Gastroesophageal sphincter (tissue), 4 donors: ENCODE data around the gene TBC1D5. TPM values are rescaled to one million over a fixed set of nuclear protein-coding genes. Genes with fewer than 3 reads are reported as not detected.

Experiments
- ATAC-seq: fragments of 150-250 bp; one replicate; pipeline ENCODE4 v1.9.1; 2016; ENCODE audit warnings: mild to moderate bottlenecking, moderate library complexity
- H3K27ac ChIP-seq, 4 donors: fragments of 200-600 bp; sonication (generic) in 3 of 4; 1 replicate in 3 of 4; 2 replicates in 1 of 4; pipeline ENCODE4 v1.5.1; 2016 to 2019
- H3K27me3 ChIP-seq: fragments of 200-600 bp; sonication (generic); one replicate; pipeline ENCODE4 v1.5.1; 2019
- H3K36me3 ChIP-seq, 2 donors: fragments of 200-600 bp; sonication (generic); one replicate each; pipeline ENCODE4 v1.5.1; 2019; ENCODE audit warnings: control low read depth in 1 of 2
- H3K4me1 ChIP-seq, 3 donors: fragments of 200-600 bp; sonication (generic); 1 replicate in 2 of 3; 2 replicates in 1 of 3; pipeline ENCODE4 v1.5.1; 2016 to 2019; ENCODE audit warnings: control low read depth in 2 of 3
- H3K4me3 ChIP-seq, 2 donors: fragments of 200-600 bp; sonication (generic); one replicate each; pipeline ENCODE4 v1.5.1; 2019; ENCODE audit warnings: mild to moderate bottlenecking in 1 of 2, moderate library complexity in 1 of 2
- H3K9me3 ChIP-seq, 3 donors: fragments of 200-600 bp; sonication (generic); one replicate each; pipeline ENCODE4 v1.5.1; 2017 to 2019; ENCODE audit warnings: control low read depth in 2 of 3
- EP300 ChIP-seq: sonication (generic); formaldehyde crosslinking; IDR thresholded peaks from one replicate; pipeline ENCODE4 v1.6.1; 2017; ENCODE audit warnings: antibody characterized with exemption, mild to moderate bottlenecking
- POLR2A ChIP-seq, 2 donors: fragments of 450-650 bp; IDR thresholded peaks; one replicate each; pipeline ENCODE4 v1.6.1; 2017; ENCODE audit warnings: antibody characterized with exemption in 2 of 2, mild to moderate bottlenecking in 2 of 2, moderate library complexity in 1 of 2
- POLR2AphosphoS5 ChIP-seq: sonication (generic); formaldehyde crosslinking; IDR thresholded peaks from one replicate; pipeline ENCODE4 v1.6.1; 2017; ENCODE audit warnings: antibody characterized with exemption
- WGBS, 2 donors: methylation state at CpG; one replicate each; pipeline ENCODE4 v1.1.5; 2018; ENCODE audit warnings: low coverage in 1 of 2; 5-methylcytosine and 5-hydroxymethylcytosine counted together
- total RNA-seq, 4 donors: library from RNA; depleted of rRNA; stranded (reverse); fragments of >200 nt; gene quantifications; one replicate each; pipeline ENCODE4 v1.1.0, GENCODE V29; 2016
- TF ChIP-seq, protein P1 (sequence below), 4 experiments: fragments of 200-600 bp in 2 of 4; fragments of 450-650 bp in 2 of 4; sonication (generic) in 1 of 4; IDR thresholded peaks; one replicate each; pipeline ENCODE4 v1.5.1; 2017 to 2019; ENCODE audit warnings: antibody characterized with exemption in 4 of 4, mild to moderate bottlenecking in 2 of 4, moderate library complexity in 2 of 4

TBC1D5 gene
- total RNA-seq, 4 donors from 2014 or later: 59.5 to 66.6 (median 61.6) TPM

DNA sequence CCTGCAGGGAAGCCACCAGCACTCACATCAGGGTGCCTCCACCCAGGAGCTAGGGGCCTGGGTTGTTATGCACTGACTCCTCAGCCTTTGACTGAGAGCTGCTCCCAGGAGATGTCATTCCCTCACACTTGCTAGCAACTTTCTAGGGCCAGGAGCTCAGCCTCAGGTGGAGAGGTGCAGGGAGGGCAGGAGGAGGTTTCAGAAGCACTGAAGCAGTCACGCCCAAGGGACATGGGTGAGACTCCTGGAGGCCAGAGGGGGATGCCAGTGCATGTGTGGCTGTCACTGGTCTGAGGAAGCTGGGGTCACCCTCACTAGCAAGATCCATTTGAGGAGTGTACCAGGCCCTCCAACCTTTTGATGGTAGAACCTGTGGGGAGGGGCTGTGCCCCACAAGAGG, 586.5 kb downstream of the TBC1D5 start:
- Histone ChIP-seq H3K27ac (no peak overlapping the region), H3K36me3 (peaks cover 0 to 87% of the 10 kb centered on the region in 2 donors), H3K9me3 (peaks cover 0 to 39% (median 0%) of the 10 kb centered on the region in 3 donors), H3K27me3 (no peaks in the 10 kb centered on the region), H3K4me3 (no peak overlapping the region), H3K4me1 (no peaks in the 10 kb centered on the region)
- TF ChIP-seq, protein P1, sequence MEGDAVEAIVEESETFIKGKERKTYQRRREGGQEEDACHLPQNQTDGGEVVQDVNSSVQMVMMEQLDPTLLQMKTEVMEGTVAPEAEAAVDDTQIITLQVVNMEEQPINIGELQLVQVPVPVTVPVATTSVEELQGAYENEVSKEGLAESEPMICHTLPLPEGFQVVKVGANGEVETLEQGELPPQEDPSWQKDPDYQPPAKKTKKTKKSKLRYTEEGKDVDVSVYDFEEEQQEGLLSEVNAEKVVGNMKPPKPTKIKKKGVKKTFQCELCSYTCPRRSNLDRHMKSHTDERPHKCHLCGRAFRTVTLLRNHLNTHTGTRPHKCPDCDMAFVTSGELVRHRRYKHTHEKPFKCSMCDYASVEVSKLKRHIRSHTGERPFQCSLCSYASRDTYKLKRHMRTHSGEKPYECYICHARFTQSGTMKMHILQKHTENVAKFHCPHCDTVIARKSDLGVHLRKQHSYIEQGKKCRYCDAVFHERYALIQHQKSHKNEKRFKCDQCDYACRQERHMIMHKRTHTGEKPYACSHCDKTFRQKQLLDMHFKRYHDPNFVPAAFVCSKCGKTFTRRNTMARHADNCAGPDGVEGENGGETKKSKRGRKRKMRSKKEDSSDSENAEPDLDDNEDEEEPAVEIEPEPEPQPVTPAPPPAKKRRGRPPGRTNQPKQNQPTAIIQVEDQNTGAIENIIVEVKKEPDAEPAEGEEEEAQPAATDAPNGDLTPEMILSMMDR (IDR thresholded peaks at IDR 0.05): no peak
- TF ChIP-seq POLR2AphosphoS5 (no peak), POLR2A (IDR thresholded peaks at IDR 0.05) (no peak), EP300 (no peak)
- no peak for ATAC-seq
- no CpG with 5 or more reads among the region's 1 CpG for WGBS, 2 donors

DNA sequence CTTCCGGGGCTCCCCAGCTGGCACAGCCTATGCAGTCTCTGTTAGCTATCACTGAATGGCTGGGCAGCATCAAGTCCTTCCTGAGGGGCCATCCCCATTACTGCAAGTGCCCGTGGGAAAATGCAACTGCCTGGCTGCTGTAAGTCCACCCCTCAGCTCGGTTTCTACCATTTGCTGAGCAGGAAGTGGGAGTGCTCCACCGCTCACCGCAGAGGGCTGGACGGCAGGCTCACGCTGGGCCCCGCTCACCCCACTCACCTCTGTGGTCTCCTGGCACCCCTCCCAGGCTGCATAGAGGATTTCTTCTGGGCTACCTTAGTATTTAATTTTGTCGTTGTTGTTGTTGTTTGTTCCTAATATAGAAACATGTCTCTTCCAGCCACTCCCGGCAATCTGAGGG, 587.5 kb downstream of the TBC1D5 start:
- H3K36me3 ChIP-seq: peaks cover 0 to 78% of the 10 kb centered on the region in 2 donors
- no peak overlapping the region for H3K4me3 ChIP-seq
- no peaks in the 10 kb centered on the region for H3K4me1 ChIP-seq
- 94 to 96% methylated on average over 6 to 8 of the region's 10 CpGs for WGBS, 2 donors
- H3K27ac ChIP-seq: no peak overlapping the region
- H3K9me3 ChIP-seq: peaks cover 0 to 44% (median 0%) of the 10 kb centered on the region in 3 donors
- no peaks in the 10 kb centered on the region for H3K27me3 ChIP-seq
- TF ChIP-seq, protein P1 (IDR thresholded peaks at IDR 0.05): no peak
- TF ChIP-seq POLR2A (IDR thresholded peaks at IDR 0.05): no peak
- no peak for TF ChIP-seq EP300
- no peak for TF ChIP-seq POLR2AphosphoS5
- ATAC-seq: no peak

DNA sequence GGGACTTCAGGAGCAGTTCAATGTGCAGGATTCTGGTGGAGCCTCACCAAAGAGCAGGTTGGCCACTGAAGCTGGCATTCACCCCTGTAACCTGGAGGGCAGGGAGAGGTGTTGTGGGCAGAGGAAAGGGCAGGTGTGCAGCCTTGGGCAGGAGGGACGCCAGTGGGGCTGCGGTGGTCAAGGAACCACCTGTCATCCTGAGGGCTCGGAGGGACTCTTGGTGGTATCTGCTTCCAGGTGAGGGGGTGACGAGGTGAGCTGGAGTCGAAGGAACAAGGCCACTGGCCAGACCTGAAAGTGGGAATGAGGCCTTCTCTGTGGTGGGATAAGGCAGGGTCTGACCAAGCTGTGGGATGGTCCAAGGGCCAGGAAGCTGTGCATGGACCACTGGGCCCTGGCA, 588.2 kb downstream of the TBC1D5 start:
- 100% methylated on average over 1 to 5 of the region's 5 CpGs for WGBS, 2 donors
- no peak for ATAC-seq
- Histone ChIP-seq H3K4me1 (no peaks in the 10 kb centered on the region), H3K36me3 (peaks cover 0 to 71% of the 10 kb centered on the region in 2 donors), H3K27me3 (no peaks in the 10 kb centered on the region), H3K27ac (no peak overlapping the region), H3K4me3 (no peak overlapping the region), H3K9me3 (peaks cover 0 to 44% (median 0%) of the 10 kb centered on the region in 3 donors)
- no peak for TF ChIP-seq EP300
- TF ChIP-seq, protein P1 (IDR thresholded peaks at IDR 0.05): no peak
- TF ChIP-seq POLR2A (IDR thresholded peaks at IDR 0.05): no peak
- no peak for TF ChIP-seq POLR2AphosphoS5

DNA sequence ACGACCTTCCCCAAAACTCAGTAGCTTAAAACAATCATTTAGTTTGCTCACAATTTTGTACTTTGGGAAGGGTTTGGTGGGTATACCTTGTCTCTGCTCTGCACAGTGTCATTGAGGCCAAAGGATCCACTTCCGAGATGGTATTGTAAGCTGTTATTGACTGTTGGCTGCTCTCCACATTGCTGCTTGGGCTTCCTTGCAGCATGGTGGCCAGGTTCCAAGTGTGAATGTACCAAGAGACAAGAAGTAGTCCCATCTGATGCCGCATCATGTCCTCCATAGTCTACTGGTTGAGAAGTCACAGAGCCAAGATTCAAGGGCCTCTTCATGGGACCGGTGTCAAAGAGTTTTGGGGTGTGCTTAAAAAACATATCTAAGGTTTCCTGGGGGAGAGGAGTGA, 589.2 kb downstream of the TBC1D5 start:
- WGBS, 2 donors: 79 to 89% methylated on average over 1 to 2 of the region's 4 CpGs
- peaks cover 0 to 61% of the 10 kb centered on the region in 2 donors for H3K36me3 ChIP-seq

More for the DNA sequence above, 589.2 kb downstream of the TBC1D5 start:
- ATAC-seq: no peak
- H3K4me1 ChIP-seq: no peaks in the 10 kb centered on the region
- TF ChIP-seq EP300: no peak
- TF ChIP-seq POLR2A (IDR thresholded peaks at IDR 0.05): no peak
- TF ChIP-seq, protein P1 (IDR thresholded peaks at IDR 0.05): no peak
- no peak for TF ChIP-seq POLR2AphosphoS5
- H3K4me3 ChIP-seq: no peak overlapping the region
- H3K27me3 ChIP-seq: no peaks in the 10 kb centered on the region
- peaks cover 0 to 44% (median 0%) of the 10 kb centered on the region in 3 donors for H3K9me3 ChIP-seq
- no peak overlapping the region for H3K27ac ChIP-seq
